Measurements from ENCODE around the gene SLC25A23. TPM values are rescaled to one million over a fixed set of nuclear protein-coding genes. Genes with fewer than 3 reads are reported as not detected.

Gene SLC25A23
- total and polyA plus RNA-seq, 2 of the 8 experiments (the other 6 are each of a cell fraction or from before 2014, with no cell fraction given) = 18.0 to 48.1 TPM

DNA sequence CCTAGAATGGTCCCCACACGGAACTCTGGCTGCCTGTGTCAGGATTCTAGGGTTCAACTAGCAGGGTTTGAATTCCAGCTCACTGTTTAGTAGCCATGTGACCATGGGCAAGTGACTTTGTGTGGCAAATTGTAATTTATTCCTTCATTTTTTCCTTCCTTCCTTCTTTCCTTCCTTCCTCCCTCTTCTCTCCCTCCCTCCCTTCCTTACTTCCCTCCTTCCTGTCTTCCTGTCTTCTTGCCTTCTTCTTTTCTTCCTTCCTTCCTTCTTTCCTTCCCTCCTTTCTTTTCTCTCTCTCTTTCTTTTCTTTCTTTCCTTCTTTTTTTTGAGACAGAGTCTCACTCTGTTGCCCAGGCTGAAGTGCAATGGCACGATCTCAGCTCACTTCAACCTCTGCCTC is 30.5 kb upstream of the SLC25A23 start (continued):
- TF ChIP-seq, protein P1, sequence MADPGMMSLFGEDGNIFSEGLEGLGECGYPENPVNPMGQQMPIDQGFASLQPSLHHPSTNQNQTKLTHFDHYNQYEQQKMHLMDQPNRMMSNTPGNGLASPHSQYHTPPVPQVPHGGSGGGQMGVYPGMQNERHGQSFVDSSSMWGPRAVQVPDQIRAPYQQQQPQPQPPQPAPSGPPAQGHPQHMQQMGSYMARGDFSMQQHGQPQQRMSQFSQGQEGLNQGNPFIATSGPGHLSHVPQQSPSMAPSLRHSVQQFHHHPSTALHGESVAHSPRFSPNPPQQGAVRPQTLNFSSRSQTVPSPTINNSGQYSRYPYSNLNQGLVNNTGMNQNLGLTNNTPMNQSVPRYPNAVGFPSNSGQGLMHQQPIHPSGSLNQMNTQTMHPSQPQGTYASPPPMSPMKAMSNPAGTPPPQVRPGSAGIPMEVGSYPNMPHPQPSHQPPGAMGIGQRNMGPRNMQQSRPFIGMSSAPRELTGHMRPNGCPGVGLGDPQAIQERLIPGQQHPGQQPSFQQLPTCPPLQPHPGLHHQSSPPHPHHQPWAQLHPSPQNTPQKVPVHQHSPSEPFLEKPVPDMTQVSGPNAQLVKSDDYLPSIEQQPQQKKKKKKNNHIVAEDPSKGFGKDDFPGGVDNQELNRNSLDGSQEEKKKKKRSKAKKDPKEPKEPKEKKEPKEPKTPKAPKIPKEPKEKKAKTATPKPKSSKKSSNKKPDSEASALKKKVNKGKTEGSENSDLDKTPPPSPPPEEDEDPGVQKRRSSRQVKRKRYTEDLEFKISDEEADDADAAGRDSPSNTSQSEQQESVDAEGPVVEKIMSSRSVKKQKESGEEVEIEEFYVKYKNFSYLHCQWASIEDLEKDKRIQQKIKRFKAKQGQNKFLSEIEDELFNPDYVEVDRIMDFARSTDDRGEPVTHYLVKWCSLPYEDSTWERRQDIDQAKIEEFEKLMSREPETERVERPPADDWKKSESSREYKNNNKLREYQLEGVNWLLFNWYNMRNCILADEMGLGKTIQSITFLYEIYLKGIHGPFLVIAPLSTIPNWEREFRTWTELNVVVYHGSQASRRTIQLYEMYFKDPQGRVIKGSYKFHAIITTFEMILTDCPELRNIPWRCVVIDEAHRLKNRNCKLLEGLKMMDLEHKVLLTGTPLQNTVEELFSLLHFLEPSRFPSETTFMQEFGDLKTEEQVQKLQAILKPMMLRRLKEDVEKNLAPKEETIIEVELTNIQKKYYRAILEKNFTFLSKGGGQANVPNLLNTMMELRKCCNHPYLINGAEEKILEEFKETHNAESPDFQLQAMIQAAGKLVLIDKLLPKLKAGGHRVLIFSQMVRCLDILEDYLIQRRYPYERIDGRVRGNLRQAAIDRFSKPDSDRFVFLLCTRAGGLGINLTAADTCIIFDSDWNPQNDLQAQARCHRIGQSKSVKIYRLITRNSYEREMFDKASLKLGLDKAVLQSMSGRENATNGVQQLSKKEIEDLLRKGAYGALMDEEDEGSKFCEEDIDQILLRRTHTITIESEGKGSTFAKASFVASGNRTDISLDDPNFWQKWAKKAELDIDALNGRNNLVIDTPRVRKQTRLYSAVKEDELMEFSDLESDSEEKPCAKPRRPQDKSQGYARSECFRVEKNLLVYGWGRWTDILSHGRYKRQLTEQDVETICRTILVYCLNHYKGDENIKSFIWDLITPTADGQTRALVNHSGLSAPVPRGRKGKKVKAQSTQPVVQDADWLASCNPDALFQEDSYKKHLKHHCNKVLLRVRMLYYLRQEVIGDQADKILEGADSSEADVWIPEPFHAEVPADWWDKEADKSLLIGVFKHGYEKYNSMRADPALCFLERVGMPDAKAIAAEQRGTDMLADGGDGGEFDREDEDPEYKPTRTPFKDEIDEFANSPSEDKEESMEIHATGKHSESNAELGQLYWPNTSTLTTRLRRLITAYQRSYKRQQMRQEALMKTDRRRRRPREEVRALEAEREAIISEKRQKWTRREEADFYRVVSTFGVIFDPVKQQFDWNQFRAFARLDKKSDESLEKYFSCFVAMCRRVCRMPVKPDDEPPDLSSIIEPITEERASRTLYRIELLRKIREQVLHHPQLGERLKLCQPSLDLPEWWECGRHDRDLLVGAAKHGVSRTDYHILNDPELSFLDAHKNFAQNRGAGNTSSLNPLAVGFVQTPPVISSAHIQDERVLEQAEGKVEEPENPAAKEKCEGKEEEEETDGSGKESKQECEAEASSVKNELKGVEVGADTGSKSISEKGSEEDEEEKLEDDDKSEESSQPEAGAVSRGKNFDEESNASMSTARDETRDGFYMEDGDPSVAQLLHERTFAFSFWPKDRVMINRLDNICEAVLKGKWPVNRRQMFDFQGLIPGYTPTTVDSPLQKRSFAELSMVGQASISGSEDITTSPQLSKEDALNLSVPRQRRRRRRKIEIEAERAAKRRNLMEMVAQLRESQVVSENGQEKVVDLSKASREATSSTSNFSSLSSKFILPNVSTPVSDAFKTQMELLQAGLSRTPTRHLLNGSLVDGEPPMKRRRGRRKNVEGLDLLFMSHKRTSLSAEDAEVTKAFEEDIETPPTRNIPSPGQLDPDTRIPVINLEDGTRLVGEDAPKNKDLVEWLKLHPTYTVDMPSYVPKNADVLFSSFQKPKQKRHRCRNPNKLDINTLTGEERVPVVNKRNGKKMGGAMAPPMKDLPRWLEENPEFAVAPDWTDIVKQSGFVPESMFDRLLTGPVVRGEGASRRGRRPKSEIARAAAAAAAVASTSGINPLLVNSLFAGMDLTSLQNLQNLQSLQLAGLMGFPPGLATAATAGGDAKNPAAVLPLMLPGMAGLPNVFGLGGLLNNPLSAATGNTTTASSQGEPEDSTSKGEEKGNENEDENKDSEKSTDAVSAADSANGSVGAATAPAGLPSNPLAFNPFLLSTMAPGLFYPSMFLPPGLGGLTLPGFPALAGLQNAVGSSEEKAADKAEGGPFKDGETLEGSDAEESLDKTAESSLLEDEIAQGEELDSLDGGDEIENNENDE (IDR thresholded peaks at IDR 0.05; ENCODE audit: insufficient replicate concordance, low read length) = no peak
- no peak for TF ChIP-seq CHD1 (IDR thresholded peaks at IDR 0.05; ENCODE audit: low read depth, low read length)
- no peak for TF ChIP-seq SP1 (IDR thresholded peaks at IDR 0.05; ENCODE audit: low read depth, low read length)
- TF ChIP-seq, protein P2, sequence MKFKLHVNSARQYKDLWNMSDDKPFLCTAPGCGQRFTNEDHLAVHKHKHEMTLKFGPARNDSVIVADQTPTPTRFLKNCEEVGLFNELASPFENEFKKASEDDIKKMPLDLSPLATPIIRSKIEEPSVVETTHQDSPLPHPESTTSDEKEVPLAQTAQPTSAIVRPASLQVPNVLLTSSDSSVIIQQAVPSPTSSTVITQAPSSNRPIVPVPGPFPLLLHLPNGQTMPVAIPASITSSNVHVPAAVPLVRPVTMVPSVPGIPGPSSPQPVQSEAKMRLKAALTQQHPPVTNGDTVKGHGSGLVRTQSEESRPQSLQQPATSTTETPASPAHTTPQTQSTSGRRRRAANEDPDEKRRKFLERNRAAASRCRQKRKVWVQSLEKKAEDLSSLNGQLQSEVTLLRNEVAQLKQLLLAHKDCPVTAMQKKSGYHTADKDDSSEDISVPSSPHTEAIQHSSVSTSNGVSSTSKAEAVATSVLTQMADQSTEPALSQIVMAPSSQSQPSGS (IDR thresholded peaks at IDR 0.05; ENCODE audit: low read length) = no peak
- no peak for TF ChIP-seq BCL11A (IDR thresholded peaks at IDR 0.05; ENCODE audit: low read depth in 2 of 2, low read length in 2 of 2)
- no peak for TF ChIP-seq CTBP2 (IDR thresholded peaks at IDR 0.05; ENCODE audit: borderline replicate concordance, insufficient read depth, insufficient read length, low read length)
- no peak for TF ChIP-seq EP300 (IDR thresholded peaks at IDR 0.05; ENCODE audit: borderline replicate concordance in 1 of 2, low read depth in 2 of 2, low read length in 2 of 2)
- TF ChIP-seq NRF1 (IDR thresholded peaks at IDR 0.05; ENCODE audit: low read depth, low read length) = no peak
- TF ChIP-seq RAD21 (IDR thresholded peaks at IDR 0.05 in 1 of 2, conservative IDR thresholded peaks at IDR 0.05 in 1 of 2; ENCODE audit: low read depth in 2 of 2, low read length in 2 of 2) = no peak
